T-helper 1 cell (primary cell): ENCODE data around the gene RPL28.

Experiments
- DNase-seq, 5 donors: peaks; one replicate each; pipeline ENCODE4 v3.0.0-alpha.2; 2012 to 2020

RPL28 gene

GRCh38 chr19:55373993-55374757 is 11.6 kb upstream of the RPL28 start:
- no peak for DNase-seq

- DNase-seq = no peak
Measured at GRCh38 chr19:55376241-55376933, 9.3 kb upstream of the RPL28 start, which contains the start of gene TMEM190. TMEM190 (plus strand) TSS chr19:55376826; CDS start chr19:55376854, 28 bp downstream.

GRCh38 chr19:55377356-55378131 is 8.2 kb upstream of the RPL28 start:
- no peak for DNase-seq

- DNase-seq = no peak
Measured at GRCh38 chr19:55379174-55379573, 6.6 kb upstream of the RPL28 start.

- DNase-seq = no peak
Measured at GRCh38 chr19:55382013-55382412, 3.7 kb upstream of the RPL28 start.

GRCh38 chr19:55382522-55383054 is 3.1 kb upstream of the RPL28 start:
- DNase-seq = no peak

GRCh38 chr19:55383279-55384130 is 2.2 kb upstream of the RPL28 start:
- peak in 3 of 5 donors; percentile 38 to 63 (median 40) for DNase-seq

GRCh38 chr19:55384131-55384919 is 1.4 kb upstream of the RPL28 start, which contains the start of gene TMEM238:
TMEM238 (minus strand) TSS chr19:55384292; CDS start chr19:55384259, 33 bp downstream.
- peak in 2 of 5 donors; percentile 33 to 37 for DNase-seq

- peak; percentile 84 to 96 (median 93) for DNase-seq
Measured at GRCh38 chr19:55384920-55385723, 610 bp upstream of the RPL28 start.

- DNase-seq = peak in 1 of 5 donors; percentile 23
Measured at GRCh38 chr19:55386493-55386971, 800 bp downstream of the RPL28 start.

GRCh38 chr19:55387736-55388497 is 2.2 kb downstream of the RPL28 start:
- DNase-seq = no peak

GRCh38 chr19:55389386-55390317 is 3.9 kb downstream of the RPL28 start:
- no peak for DNase-seq

- DNase-seq = no peak
Measured at GRCh38 chr19:55390461-55390880, 4.7 kb downstream of the RPL28 start.

- DNase-seq = no peak
Measured at GRCh38 chr19:55391191-55391670, 5.5 kb downstream of the RPL28 start.

GRCh38 chr19:55391702-55392615 is 6.2 kb downstream of the RPL28 start:
- DNase-seq = no peak
